GM19043 (cell line): ENCODE results near the gene SKOR2.

ENCODE experiments used
- ATAC-seq: cut with Tn5 transposase; IDR thresholded peaks from one replicate; pipeline ENCODE4 v1.9.1; 2021; ENCODE audit warnings: low read depth; ENCODE audit not compliant: unreplicated experiment

The SKOR2 gene

GRCh38 chr18:47260120-47260923, 8.9 kb upstream of the SKOR2 start:
- ATAC-seq = no peak

GRCh38 chr18:47254341-47254939, 3.0 kb upstream of the SKOR2 start:
- no peak for ATAC-seq

DNA sequence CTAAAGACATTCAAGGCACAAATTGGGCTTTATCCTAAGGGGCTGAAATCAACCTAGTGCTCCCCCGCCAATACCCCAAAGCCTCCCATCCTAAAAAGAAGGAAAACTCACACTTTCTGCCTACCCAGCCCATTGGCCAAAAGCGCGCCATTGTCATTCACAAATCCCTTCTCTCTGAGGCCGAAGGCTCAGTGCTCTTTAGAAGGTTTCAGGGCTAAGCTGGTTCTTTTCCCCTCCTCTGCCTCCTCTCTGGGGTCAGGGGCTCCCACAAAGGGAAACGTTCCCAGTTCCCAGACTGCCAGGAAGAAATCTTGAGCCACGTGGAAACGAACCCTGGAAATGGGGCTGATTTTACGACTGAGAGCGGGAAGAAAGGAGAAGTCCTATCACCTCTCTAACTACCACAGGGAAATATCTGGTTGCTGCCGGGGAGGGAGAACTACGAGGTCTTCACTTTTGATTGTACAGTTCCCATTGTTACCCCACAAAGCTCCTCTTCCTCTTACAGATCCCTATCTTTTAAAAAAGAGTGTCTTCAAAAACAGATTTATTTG, 1.7 kb upstream of the SKOR2 start:
- ATAC-seq = no peak

DNA sequence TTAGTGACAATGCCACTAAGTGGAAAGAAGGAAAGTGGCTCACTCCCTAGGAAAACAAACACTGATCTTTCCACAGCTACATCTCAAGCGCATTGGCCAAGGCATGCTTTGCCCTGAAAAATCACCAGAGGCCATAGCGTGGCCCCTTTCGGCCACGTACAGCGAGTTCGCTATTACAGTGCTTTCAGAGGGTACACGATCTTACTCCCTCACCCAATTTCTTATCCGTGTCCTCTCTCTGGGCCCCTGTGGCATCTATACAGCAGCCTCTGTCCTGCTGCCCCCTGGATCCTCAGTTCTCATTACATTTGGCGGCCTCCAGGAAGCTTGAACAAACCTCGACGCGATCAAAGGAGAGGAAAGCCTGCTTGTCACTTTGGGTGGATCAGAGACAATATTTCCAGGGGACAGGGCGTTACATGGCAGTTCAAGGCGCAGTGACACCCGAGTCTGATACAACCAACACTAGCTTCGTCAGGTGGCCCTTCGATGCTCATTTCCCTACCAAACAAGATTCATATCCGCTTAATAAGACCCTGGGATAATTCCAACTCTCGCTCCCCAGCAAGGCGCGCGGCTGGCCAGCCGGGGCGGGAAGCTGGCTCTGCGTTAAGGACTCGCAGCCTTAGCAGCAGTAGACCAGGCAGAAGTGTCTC, 941 bp downstream of the SKOR2 start:
- ATAC-seq = no peak

GRCh38 chr18:47249314-47249981, 2.0 kb downstream of the SKOR2 start:
- no peak for ATAC-seq

GRCh38 chr18:47248604-47249313, 2.7 kb downstream of the SKOR2 start:
- no peak for ATAC-seq

- ATAC-seq = no peak
These were observed 3.3 kb downstream of the SKOR2 start for GRCh38 chr18:47248115-47248603.

DNA sequence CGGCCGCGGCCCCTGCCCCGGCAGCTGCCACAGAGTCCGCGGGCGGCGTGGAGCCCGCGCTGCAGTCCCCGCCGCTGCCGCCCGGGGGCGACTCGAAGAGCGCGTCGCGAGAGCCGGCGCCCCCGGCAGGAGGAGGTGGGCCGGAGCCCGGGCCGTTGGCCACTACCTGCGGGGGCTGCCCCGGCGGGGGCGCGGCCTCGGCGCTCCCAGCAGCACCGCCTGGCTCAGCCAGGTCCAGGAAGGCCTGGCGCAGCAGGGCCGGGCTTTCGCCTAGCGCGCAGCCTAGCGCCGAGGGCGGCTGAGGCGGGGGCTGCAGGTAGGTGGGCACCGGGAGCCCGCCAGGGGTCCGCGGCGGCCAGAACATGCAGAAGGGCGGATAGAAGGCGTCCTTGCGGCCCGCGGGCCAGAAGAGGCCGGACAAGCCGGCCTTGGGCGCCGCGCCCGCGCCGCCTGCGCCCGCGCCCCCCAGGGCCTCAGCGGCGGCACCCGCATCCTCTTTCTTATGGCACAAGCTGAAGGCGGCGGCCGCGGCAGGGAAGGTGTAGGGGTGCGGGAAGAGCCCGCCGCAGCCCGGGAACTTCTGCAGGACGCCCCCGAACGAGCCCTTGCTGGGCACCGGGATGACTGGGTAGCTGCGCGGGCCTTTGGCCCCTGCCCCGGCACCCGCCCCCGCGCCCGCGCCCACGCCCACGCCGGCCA, 3.9 kb downstream of the SKOR2 start:
- no peak for ATAC-seq

- no peak for ATAC-seq
These were observed 4.4 kb downstream of the SKOR2 start for GRCh38 chr18:47247036-47247415.

DNA sequence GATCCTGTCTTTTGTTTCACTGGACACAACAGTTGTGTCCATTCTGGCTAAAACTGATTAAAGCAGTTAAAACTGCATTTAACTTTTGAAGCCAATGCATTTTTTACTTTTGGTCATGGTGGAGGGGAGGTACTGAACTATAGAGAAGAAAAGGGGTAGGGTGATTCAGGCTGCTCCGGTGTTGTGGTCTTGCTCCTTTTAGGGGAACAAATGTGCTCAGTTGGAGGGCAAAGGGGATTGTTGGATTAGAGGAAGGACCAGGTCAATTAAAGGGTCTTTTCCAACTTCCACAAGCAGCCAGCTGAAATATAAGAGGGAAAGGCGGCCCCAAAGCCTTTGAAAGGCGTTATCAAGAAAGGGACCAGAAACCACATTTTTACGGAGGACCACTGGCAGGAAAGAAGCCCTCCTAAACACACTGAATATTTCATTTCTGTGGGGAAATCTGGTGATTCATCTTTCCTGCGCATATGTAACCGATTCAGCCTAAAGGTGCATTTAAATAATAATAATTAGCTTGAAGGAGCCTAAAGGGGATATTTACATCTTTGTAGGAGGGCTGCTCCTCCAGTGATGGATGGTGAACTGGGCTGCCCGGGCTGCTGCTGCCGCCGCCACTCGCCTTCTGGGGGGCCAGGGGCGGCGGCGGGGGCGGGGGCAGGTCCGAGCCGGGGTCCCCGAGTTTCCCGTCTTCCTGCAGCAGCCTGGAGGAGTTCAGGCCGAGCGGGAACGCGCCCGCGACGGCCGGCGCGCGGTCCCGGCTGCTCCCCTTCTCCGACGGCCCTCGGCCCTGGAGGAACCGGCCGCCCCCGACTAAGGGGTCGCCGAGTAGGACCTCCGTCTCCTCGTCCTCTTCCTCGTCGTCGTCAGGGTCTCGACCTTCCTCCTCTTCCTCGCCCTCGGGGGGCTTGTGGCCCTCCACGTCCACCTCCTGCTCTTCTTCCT, 5.2 kb downstream of the SKOR2 start:
- no peak for ATAC-seq

DNA sequence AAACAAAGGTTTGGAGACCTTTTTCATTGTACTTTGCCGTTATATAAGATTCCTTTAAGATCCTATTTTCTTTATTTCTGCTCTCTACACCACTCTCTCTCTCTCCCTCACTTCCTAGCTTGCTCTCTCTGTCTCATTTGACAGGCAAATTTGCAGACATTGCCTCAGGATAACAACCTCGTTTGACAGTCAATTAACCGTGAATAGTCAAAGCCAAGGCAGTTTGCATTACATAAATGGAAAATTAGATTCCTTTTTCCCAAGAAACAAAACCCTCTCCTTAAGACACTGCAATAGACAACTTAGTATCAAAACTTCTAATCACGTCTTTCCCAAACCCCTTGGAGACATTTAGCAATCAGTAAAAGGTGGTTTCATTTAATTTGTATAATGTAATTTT, 7.4 kb downstream of the SKOR2 start:
- ATAC-seq = no peak

GRCh38 chr18:47235096-47235495, 16.4 kb downstream of the SKOR2 start:
- no peak for ATAC-seq

GRCh38 chr18:47226660-47227059, 24.8 kb downstream of the SKOR2 start:
- no peak for ATAC-seq

DNA sequence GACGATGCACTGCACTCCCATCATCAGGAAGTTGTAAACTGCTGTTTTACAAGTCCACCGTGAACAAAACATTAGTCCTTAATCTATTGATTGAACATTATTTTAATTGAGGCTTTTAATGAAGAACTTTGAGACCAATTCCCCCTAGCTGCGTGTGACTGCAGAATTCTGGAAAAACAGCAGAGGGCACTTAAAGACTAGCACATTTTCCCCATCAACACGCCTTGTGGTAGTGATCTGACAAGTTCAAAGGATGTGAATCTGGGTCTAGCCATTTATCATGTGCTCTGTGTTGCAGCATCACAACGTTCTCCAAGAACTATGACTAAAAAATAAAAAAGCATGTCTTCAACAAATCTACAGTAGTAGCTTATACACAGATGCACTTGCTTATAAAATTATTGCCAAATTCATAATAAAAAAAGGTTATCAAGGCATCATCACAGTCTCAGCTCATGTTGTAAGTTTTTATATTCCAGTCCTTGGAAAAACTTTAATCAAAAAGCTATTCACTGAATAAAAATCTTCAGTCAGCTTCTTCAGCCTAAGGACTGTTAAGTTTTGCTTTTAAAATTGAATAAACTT, 35.8 kb downstream of the SKOR2 start:
- ATAC-seq = no peak

GRCh38 chr18:47209171-47209570, 42.3 kb downstream of the SKOR2 start:
- no peak for ATAC-seq

DNA sequence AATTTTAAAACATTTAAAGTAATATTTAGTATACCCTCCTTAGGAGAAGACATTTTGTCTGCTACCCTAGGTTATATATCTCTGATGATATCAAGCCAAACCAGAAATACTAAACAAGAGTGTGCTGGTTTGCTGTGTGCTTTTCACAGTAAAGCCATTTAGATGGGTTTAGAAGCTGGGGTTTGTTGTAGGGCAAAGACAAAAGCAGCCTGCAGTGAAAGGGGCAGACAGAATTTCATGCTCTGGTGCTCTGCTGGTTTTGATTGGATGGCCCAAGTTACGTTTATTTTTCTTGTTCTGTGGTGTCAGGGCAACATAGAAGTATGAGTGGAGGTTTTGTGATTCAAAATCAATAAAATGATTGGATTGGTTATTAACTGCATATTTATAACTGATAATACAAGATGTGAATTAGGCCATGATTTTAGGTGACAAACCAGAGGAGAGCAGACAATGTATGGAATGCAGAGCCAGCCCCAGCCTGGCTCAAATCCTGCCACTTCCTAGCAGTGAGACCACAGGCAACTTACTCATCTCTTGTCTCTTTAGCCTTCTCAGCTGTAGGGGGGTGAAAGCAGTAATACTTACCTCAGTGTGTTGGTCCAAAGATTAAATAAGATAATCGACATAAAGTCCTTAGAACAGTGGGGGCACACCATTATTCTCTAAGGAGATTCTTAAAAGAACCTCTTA, 44.4 kb downstream of the SKOR2 start:
- no peak for ATAC-seq

DNA sequence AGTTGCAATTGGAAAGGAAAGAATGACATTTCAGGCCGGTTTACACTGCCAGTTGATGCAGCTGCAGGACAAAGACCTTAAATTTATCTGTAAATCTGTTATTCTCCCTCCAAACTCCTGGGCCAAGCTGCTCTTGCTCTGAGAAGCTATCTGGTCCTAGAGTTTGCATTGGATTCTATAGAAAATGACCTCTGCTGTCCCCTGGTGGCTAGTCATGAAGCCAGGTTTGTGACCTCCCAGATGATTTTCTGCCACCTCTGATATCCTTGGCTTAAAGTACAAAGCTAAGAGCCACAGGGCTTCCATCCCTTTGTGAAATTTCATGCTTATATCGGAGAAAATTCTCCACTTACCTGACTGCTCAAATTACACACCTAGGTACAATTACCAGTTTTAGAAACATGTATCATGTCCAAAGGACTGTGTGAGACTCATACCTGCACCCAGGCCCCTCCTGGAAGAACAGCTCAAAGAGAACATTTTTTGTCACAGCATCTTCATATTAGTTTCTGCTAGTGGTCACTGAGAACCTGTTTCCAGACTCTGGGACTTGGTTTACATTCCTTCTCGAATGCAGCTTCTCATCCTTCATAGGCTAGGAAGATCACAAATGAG, 46.4 kb downstream of the SKOR2 start:
- ATAC-seq = no peak
